Ovary (tissue), 3 donors: ENCODE data around the gene GGA1.

Source experiments
- CTCF ChIP-seq, 3 donors: fragments of 450-650 bp in 2 of 3; fragments of 200-600 bp in 1 of 3; IDR thresholded peaks; one replicate each; pipeline versions ENCODE4 v1.5.1 to v1.8.0; 2016 to 2022; ENCODE audit warnings: antibody characterized with exemption in 3 of 3, mild to moderate bottlenecking in 1 of 3
- EP300 ChIP-seq: sonication (generic); formaldehyde crosslinking; IDR thresholded peaks from one replicate; pipeline ENCODE4 v1.6.1; 2017; ENCODE audit warnings: antibody characterized with exemption
- POLR2A ChIP-seq: fragments of 450-650 bp; IDR thresholded peaks from one replicate; pipeline ENCODE4 v1.6.1; 2017; ENCODE audit warnings: antibody characterized with exemption, mild to moderate bottlenecking, moderate library complexity
- donor health status: DM: no; HTN: no; CAD: no.

DNA sequence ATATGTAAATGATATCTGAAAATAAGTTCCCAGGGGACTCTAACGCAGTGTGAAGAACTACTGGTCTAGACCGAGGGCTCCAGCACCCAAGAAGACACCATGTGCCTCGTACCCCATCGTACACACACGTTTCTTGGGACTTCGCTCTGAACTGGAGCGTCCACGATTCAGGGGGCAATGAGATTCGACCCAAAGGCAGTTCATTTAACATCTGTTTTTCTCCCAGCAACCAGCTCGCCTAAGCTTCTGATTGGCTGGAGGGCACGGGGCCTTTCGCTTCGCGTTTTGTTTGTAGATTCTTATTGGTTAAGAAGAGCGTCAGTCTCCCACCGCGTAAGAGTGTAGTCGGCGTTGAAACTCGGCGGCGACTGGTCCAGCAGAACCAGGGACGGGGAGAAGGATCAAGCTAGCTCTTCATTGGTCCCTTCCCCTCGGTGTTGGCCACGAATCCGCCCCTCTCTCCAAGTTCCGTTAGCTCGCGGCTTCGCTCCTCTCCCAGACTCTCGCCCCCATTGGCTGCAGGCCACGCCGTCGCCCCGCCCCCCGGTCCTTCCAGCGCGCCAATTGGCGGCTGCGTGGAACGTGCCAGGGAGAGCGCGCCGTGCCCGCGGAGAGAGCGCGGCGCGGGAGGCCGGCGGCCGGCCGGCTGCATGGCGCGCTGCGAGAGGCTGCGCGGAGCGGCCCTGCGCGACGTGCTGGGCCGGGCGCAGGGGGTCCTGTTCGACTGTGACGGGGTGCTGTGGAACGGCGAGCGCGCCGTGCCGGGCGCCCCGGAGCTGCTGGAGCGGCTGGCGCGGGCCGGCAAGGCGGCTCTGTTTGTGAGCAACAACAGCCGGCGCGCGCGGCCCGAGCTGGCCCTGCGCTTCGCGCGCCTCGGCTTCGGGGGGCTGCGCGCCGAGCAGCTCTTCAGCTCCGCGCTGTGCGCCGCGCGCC is 49.8 kb downstream of the GGA1 start, which contains the start of gene PDXP:
- TF ChIP-seq CTCF (IDR thresholded peaks at IDR 0.05) = no peak
- TF ChIP-seq EP300 = no peak
- peak; percentile 74 for TF ChIP-seq POLR2A
